Smooth muscle cell (in vitro differentiated cells): ENCODE measurements around the gene ATP2C2. TPM values are rescaled to one million over a fixed set of nuclear protein-coding genes. Genes with fewer than 3 reads are reported as not detected.
"Not testable (repeated sequence)": the region's sequence is repeated elsewhere in the genome, so short reads cannot be mapped to it uniquely, and the experiment has no call there.

Experiments
- DNase-seq: peaks from one replicate; lab custom pipeline; 2025; ENCODE audit not compliant: unreplicated experiment; lab: John Stamatoyannopoulos, UW
- H2AFZ ChIP-seq: fragments of 200-600 bp; sonication (generic); 2 replicates; pipeline ENCODE4 v1.6.0; 2016; ENCODE audit warnings: antibody characterized with exemption, low read depth, mild to moderate bottlenecking
- H3F3A ChIP-seq: fragments of 200-600 bp; sonication (generic); 2 replicates; pipeline ENCODE4 v1.6.0; 2017; ENCODE audit warnings: antibody characterized with exemption, low read depth
- H3K27ac ChIP-seq: fragments of 200-600 bp; sonication (generic); 2 replicates; pipeline ENCODE4 v1.5.1; 2016; ENCODE audit warnings: low read depth, mild to moderate bottlenecking
- H3K27me3 ChIP-seq: fragments of 200-600 bp; sonication (generic); 2 replicates; pipeline ENCODE4 v1.6.1; 2016; ENCODE audit warnings: low read depth, mild to moderate bottlenecking
- H3K36me3 ChIP-seq: fragments of 200-600 bp; sonication (generic); 2 replicates; pipeline ENCODE4 v1.5.1; 2016; ENCODE audit warnings: low read depth
- H3K4me1 ChIP-seq: fragments of 200-600 bp; sonication (generic); 2 replicates; pipeline ENCODE4 v1.5.1; 2016; ENCODE audit warnings: low read depth
- H3K4me2 ChIP-seq: fragments of 200-600 bp; sonication (generic); 2 replicates; pipeline ENCODE4 v1.6.0; 2016; ENCODE audit warnings: mild to moderate bottlenecking
- H3K4me3 ChIP-seq: fragments of 200-600 bp; sonication (generic); 2 replicates; pipeline ENCODE4 v1.5.1; 2016; ENCODE audit warnings: mild to moderate bottlenecking
- H3K79me2 ChIP-seq: fragments of 200-600 bp; sonication (generic); 2 replicates; pipeline ENCODE4 v1.6.0; 2016; ENCODE audit warnings: low read depth, mild to moderate bottlenecking
- H3K9ac ChIP-seq: fragments of 200-600 bp; sonication (generic); 2 replicates; pipeline ENCODE4 v1.6.0; 2016; ENCODE audit warnings: low read depth
- H3K9me3 ChIP-seq: fragments of 200-600 bp; sonication (generic); replicated peaks from 2 replicates; pipeline ENCODE4 v1.5.1; 2016; ENCODE audit warnings: low read depth
- H4K20me1 ChIP-seq: fragments of 200-600 bp; sonication (generic); 2 replicates; pipeline ENCODE4 v1.6.0; 2016; ENCODE audit warnings: low read depth
- CTCF ChIP-seq: fragments of 200-600 bp; sonication (generic); IDR thresholded peaks from 2 replicates; pipeline ENCODE4 v1.5.1; 2017; ENCODE audit warnings: borderline replicate concordance, mild to moderate bottlenecking, antibody characterized with exemption; ENCODE audit not compliant: insufficient read depth, poor library complexity, severe bottlenecking
- WGBS: methylation state at CpG from one replicate; pipeline ENCODE4 v1.1.7; 2016; ENCODE audit warnings: low lambda C conversion rate; 5-methylcytosine and 5-hydroxymethylcytosine counted together
- polyA plus RNA-seq: library from polyadenylated mRNA; unstranded; fragments of >200 nt; fragmentation: Nextera tagmentation; extraction: Ambion mirVana; gene quantifications from 2 replicates; pipeline ENCODE4 v1.2.1, GENCODE V29; 2016
- total RNA-seq: library from RNA; depleted of rRNA; stranded (reverse); fragments of >200 nt; gene quantifications from 2 replicates; pipeline ENCODE4 v1.2.3, GENCODE V29; 2014

ATP2C2 gene
- total and polyA plus RNA-seq, 2 experiments from 2014 or later: 3.1 to 4.1 TPM

GRCh38 chr16:84396537-84397008 lies 28.2 kb downstream of the ATP2C2 start:
- H3K9ac ChIP-seq: no peak overlapping the region
- no peaks in the 10 kb centered on the region for H4K20me1 ChIP-seq
- H3K4me3 ChIP-seq: no peak overlapping the region
- WGBS: 53% methylated on average over 9 of the region's 9 CpGs
- peaks cover 4% of the 10 kb centered on the region for H3K4me1 ChIP-seq
- TF ChIP-seq CTCF: no peak
- no peak for DNase-seq
- no peaks in the 10 kb centered on the region for H3F3A ChIP-seq
- H3K36me3 ChIP-seq: no peaks in the 10 kb centered on the region
- no peaks in the 10 kb centered on the region for H3K79me2 ChIP-seq
- no peak overlapping the region for H2AFZ ChIP-seq
- H3K9me3 ChIP-seq: no peaks in the 10 kb centered on the region
- no peak overlapping the region for H3K27ac ChIP-seq
- H3K4me2 ChIP-seq: no peak overlapping the region
- no peaks in the 10 kb centered on the region for H3K27me3 ChIP-seq

GRCh38 chr16:84397090-84397489 lies 28.8 kb downstream of the ATP2C2 start:
- WGBS: 95% methylated on average over 6 of the region's 6 CpGs
- Histone ChIP-seq H3K9ac (no peak overlapping the region), H3K4me1 (peaks cover 4% of the 10 kb centered on the region), H4K20me1 (no peaks in the 10 kb centered on the region), H3F3A (no peaks in the 10 kb centered on the region), H3K4me3 (no peak overlapping the region), H3K4me2 (no peak overlapping the region), H3K79me2 (no peaks in the 10 kb centered on the region), H3K27me3 (peaks cover 4% of the 10 kb centered on the region), H3K36me3 (no peaks in the 10 kb centered on the region), H3K9me3 (no peaks in the 10 kb centered on the region), H2AFZ (no peak overlapping the region), H3K27ac (no peak overlapping the region)
- no peak for DNase-seq
- peak; percentile 30 for TF ChIP-seq CTCF

GRCh38 chr16:84398701-84399100 lies 30.4 kb downstream of the ATP2C2 start:
- peaks cover 7% of the 10 kb centered on the region for H3K27me3 ChIP-seq
- no peak overlapping the region for H3K4me2 ChIP-seq
- no peak for TF ChIP-seq CTCF
- no peaks in the 10 kb centered on the region for H3K9me3 ChIP-seq
- no peak overlapping the region for H2AFZ ChIP-seq
- no peak overlapping the region for H3K4me3 ChIP-seq
- no peaks in the 10 kb centered on the region for H3K36me3 ChIP-seq
- peaks cover 4% of the 10 kb centered on the region for H3K4me1 ChIP-seq
- H3K27ac ChIP-seq: no peak overlapping the region
- no peaks in the 10 kb centered on the region for H3F3A ChIP-seq
- H3K79me2 ChIP-seq: no peaks in the 10 kb centered on the region
- 89% methylated on average over 10 of the region's 10 CpGs for WGBS
- H3K9ac ChIP-seq: no peak overlapping the region
- no peaks in the 10 kb centered on the region for H4K20me1 ChIP-seq
- no peak for DNase-seq

- H4K20me1 ChIP-seq, H3K9me3 ChIP-seq, H3K27me3 ChIP-seq, H3K4me1 ChIP-seq, H2AFZ ChIP-seq, H3K27ac ChIP-seq, H3K36me3 ChIP-seq, H3K4me3 ChIP-seq, H3K4me2 ChIP-seq, H3K9ac ChIP-seq, H3F3A ChIP-seq, DNase-seq, H3K79me2 ChIP-seq: not testable (repeated sequence)
- WGBS: 76% methylated on average over 2 of the region's 2 CpGs
These were observed 31.6 kb downstream of the ATP2C2 start for GRCh38 chr16:84399912-84400311.

- not testable (repeated sequence) for H3K4me1 ChIP-seq, H3K4me3 ChIP-seq, H3F3A ChIP-seq, DNase-seq, H3K9ac ChIP-seq, H2AFZ ChIP-seq, H3K27ac ChIP-seq, H3K36me3 ChIP-seq, H3K4me2 ChIP-seq, H4K20me1 ChIP-seq, H3K9me3 ChIP-seq, H3K79me2 ChIP-seq
- H3K27me3 ChIP-seq: peaks cover 15% of the 10 kb centered on the region
- WGBS: 95% methylated on average over 5 of the region's 5 CpGs
These were observed 35.1 kb downstream of the ATP2C2 start for GRCh38 chr16:84403435-84403834.
